ENCODE measurements around the gene TMEM86B. TPM values are rescaled to one million over a fixed set of nuclear protein-coding genes. Genes with fewer than 3 reads are reported as not detected.

The TMEM86B gene
- total RNA-seq, 4 donors from 2014 or later = 1.6 to 5.8 (median 2.9) TPM

- WGBS, 2 donors = 92 to 99% methylated on average over 6 to 14 of the region's 23 CpGs
- no peak for TF ChIP-seq POLR2A (IDR thresholded peaks at IDR 0.05)
- TF ChIP-seq CTCF (IDR thresholded peaks at IDR 0.05) = no peak
- Histone ChIP-seq H3K9me3 (no peaks in the 10 kb centered on the region), H3K27ac (no peak overlapping the region), H3K27me3 (no peaks in the 10 kb centered on the region), H3K4me3 (replicated peaks in 1 of 3) (no peak overlapping the region), H3K36me3 (peaks cover 57% of the 10 kb centered on the region in 2 donors), H3K4me1 (peaks cover 2 to 25% of the 10 kb centered on the region in 2 donors)
- intact Hi-C loops (cut with DNase I) = no loop called here
- DNase-seq = no peak
Measured at GRCh38 chr19:55245236-55245904, 16.8 kb upstream of the TMEM86B start.

GRCh38 chr19:55244004-55244680 is 15.6 kb upstream of the TMEM86B start:
- no peak overlapping the region for H3K27ac ChIP-seq
- DNase-seq = no peak
- WGBS, 2 donors = 92 to 93% methylated on average over 12 of the region's 12 CpGs
- TF ChIP-seq POLR2A (IDR thresholded peaks at IDR 0.05) (no peak), CTCF (IDR thresholded peaks at IDR 0.05) (no peak)
- H3K27me3 ChIP-seq = no peaks in the 10 kb centered on the region
- intact Hi-C loops (cut with DNase I) = no loop called here
- no peaks in the 10 kb centered on the region for H3K9me3 ChIP-seq
- peaks cover 0 to 16% of the 10 kb centered on the region in 2 donors for H3K4me1 ChIP-seq
- H3K36me3 ChIP-seq = peaks cover 68 to 69% of the 10 kb centered on the region in 2 donors
- H3K4me3 ChIP-seq (replicated peaks in 1 of 3) = no peak overlapping the region

GRCh38 chr19:55242517-55242916 is 14.0 kb upstream of the TMEM86B start:
- peaks cover 84 to 85% of the 10 kb centered on the region in 2 donors for H3K36me3 ChIP-seq
- TF ChIP-seq CTCF (IDR thresholded peaks at IDR 0.05) = no peak

GRCh38 chr19:55241935-55242464 is 13.4 kb upstream of the TMEM86B start:
- TF ChIP-seq CTCF (IDR thresholded peaks at IDR 0.05) (no peak), POLR2A (IDR thresholded peaks at IDR 0.05) (no peak)
- Histone ChIP-seq H3K27me3 (no peaks in the 10 kb centered on the region), H3K4me3 (replicated peaks in 1 of 3) (no peak overlapping the region), H3K4me1 (no peaks in the 10 kb centered on the region), H3K27ac (no peak overlapping the region), H3K36me3 (peaks cover 89 to 91% of the 10 kb centered on the region in 2 donors), H3K9me3 (no peaks in the 10 kb centered on the region)
- intact Hi-C loops (cut with DNase I) = no loop called here
- no peak for DNase-seq
- 93 to 97% methylated on average over 5 to 16 of the region's 16 CpGs for WGBS, 2 donors

More at GRCh38 chr19:55242517-55242916, 14.0 kb upstream of the TMEM86B start:
- Histone ChIP-seq H3K9me3 (no peaks in the 10 kb centered on the region), H3K4me3 (replicated peaks in 1 of 3) (no peak overlapping the region), H3K27ac (no peak overlapping the region), H3K27me3 (no peaks in the 10 kb centered on the region), H3K4me1 (no peaks in the 10 kb centered on the region)
- intact Hi-C loops (cut with DNase I) = no loop called here
- 86 to 93% methylated on average over 6 to 7 of the region's 7 CpGs for WGBS, 2 donors
- no peak for DNase-seq

Measured in thyroid gland (tissue), 4 donors.